GM21515 (cell line): Measurements from ENCODE around the gene RASA2.
"Not testable (repeated sequence)": the region's sequence is repeated elsewhere in the genome, so short reads cannot be mapped to it uniquely, and the experiment has no call there.

ENCODE experiments used
- ATAC-seq: cut with Tn5 transposase; IDR thresholded peaks from one replicate; pipeline ENCODE4 v1.9.1; 2021; ENCODE audit not compliant: unreplicated experiment

The RASA2 gene

GRCh38 chr3:141456301-141456625 lies 30.6 kb upstream of the RASA2 start:
- ATAC-seq = no peak

DNA sequence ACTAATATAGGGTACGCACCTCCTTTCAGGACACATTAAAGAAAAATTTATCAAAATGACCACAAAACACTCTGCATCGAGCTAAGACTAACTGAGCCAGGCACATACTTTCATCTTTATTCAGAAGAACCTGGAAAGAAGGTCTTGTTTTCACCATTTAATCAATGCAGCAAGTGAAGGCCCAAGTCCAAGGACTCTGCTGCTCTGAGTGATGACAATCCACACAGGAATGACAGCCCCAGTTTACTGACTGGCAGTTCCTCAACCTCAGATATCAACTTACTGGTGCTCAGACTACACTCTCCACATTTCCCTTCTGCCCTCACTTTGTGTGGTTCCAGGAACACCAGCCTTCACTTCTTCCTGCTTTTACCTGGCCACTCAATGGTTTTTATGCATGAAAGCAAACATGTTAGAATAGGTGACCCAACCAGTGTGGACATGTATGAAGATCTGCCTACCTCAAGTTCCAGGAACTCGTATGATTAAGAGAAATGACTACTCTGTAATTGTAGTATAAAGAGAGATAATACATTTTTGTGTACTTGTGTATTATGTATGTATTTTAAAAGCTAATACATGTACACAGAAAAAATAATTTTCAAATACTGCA lies 29.1 kb upstream of the RASA2 start:
- no peak for ATAC-seq

- no peak for ATAC-seq
Observed at GRCh38 chr3:141459008-141459407, 27.8 kb upstream of the RASA2 start.

DNA sequence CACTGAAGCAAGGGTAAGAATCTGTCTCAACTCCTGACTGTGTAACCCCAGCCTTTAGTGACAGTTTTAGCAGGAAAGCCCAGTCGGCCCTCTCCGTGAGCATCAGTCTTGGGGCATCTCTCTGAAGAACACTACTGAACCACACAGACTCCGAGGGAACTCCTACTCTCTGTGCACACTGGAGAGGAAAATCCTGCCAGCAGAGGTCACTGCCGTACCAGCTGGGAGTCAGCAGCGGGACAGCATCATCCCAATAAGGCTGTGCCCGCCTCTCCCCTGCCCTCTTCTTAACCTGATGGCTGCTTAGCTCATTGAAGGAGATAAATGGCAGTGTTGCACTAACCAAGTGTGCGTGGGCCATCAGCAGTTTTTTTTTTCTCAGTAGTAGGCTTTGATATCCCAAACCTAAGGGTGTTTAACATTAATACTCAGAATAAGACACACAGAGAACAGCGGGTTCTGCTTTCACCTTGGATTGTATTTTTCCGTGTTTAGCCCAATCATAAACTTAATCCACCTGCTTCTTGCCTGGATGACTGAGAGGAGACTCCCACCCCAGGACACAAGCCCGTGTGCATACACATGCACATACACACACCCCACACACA lies 26.6 kb upstream of the RASA2 start:
- peak; percentile 90 for ATAC-seq

- ATAC-seq = no peak
Observed at GRCh38 chr3:141462176-141462859, 24.5 kb upstream of the RASA2 start.

DNA sequence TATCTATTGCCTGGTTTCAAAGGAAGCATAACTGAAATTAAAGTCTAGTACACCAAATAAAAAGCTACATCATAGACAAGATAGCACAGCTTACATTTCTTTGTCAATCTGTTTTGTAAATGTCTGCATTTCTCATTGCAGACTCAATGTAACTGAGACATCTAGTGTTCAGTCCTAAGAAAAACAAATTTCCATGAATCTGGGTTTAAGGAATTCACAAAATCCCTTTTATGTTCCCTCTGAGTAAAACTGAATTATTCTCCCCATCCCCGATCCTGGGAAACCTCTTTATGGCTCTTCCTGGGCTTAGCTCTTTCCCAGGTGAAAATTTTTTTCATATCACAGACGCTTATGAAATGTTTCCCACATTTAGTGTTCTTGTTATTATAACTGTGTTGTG lies 21.6 kb upstream of the RASA2 start:
- ATAC-seq = no peak

DNA sequence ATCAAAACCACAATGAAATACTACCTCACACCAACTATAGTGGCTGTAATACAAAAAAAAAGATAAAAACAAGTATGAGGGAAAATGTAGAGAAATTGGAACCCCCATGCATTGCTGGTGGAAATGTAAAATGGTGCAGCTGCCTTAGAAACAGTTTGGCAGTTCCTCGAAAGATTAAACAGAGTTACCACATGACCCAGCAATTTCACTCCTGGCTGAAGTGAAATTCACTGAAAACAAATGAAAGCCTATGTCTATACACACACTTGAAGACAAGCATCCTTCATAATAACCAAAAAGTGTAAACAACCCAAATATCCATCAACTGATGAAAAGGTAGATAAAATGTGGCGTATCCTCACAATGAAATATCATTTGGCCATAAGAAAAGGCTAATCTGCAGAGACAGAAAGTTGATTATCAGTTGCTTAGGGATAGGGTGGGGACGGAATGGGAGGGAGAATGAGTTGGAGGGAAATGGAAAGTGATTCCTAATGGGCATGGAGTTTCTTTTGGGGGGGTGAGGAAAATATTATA lies 20.1 kb upstream of the RASA2 start:
- no peak for ATAC-seq

GRCh38 chr3:141469720-141470119 lies 17.1 kb upstream of the RASA2 start:
- ATAC-seq = no peak

DNA sequence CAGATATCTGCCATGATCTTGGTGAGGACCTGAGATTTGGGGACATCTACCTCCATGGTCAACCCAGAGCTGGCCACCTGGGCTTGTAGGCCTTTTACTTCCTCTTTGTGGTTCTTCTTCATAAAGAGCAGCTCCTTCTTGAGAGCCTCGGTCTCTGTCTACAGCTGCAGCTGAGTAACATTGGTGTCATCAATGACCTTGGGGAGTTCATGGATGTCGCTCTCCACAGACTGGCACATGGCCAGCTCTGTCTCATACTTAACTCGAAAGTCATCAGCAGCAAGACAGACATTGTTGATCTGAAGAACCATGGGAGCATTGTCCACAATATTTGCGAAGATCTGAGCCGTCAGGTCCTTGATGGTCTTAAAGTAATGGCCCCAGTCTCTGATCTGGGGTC lies 15.7 kb upstream of the RASA2 start:
- ATAC-seq = no peak

DNA sequence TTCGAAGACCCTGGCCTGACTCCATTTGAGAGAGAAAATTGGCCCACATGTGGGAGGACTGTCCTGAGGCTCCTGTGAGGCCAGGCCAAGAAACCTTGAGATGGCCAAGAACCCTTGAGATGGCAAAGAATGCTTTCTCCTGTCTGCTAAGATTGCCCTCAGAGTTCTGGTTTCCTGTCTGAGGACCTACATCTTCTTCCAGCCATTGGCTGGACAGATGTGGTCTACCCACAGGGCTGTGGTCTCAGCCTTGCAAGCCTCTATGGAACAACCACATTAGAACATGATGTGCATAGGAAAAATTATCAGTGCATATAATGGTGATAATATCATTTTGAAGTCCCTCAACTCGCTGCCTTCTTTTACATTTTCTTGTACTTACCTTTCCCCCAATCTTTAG lies 10.8 kb upstream of the RASA2 start:
- no peak for ATAC-seq

DNA sequence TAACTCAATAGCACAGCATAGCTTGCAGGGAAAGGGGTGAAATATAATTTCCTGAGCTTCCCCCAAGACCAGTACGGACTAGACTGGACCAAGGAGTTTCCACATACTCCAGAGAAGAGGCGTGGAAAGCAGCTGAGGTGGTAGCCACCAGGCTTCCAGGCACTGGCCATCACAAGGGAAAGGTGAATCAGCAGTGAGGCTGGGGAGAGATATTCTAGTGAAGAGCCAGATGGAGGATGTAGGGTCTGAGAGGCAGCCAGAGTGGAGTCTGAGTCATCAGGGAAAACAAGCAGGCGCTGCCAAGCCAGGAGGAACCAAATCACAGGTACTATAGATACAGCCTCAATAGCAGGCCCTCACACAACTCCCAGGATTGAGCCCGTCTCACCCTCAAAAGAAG lies 9.6 kb upstream of the RASA2 start:
- ATAC-seq = no peak

DNA sequence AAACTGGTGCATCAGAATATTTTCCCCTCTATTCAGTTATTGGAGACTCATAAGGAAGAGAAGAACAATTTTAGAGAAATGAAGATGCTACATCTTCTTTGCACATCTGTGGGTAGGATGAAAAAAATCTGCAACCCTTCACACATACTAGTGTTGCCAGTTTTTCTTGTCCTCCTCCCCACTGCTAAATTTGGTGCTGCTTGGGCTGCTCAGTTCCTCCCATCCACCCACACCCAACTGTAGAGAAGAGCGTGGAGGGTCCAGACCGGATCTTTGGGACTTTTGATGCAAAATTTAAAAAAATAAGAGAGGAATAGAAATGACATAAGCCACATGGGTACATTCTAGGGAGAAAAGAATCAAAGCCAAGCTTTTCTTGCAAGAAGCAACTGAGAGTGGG lies 8.7 kb upstream of the RASA2 start:
- ATAC-seq = no peak

GRCh38 chr3:141478840-141479239 lies 8.0 kb upstream of the RASA2 start:
- not testable (repeated sequence) for ATAC-seq

DNA sequence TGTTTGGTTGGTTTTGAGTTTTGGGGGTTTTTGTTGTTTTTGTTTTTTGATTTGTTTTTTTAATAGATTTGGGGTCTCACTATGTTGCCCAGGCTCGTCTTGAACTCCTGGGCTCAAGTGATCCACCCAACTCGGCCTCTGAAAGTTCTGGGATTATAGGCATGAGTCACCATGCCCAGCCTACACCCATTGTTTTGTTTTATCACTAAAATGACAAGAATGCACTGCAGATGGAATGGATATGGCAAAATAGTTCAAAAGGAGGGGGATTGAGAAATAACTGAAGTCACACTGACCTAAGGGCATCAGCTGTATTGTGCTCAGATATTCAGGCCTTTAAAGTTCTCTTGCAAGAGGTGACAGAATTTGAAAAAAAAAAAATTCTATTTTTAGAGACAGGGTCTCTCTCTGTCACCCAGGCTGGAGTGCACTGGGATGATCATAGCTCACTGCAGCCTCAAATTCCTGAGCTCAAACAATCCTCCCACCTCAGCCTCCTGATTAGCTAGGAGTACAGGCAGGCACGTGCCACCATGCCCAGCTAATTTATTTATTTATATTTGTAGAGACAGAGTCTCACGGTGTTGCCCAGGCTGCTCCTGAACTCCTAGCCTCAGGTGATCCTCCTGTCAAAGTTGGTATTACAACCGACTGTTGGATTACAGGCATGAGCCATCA lies 4.4 kb upstream of the RASA2 start:
- no peak for ATAC-seq

- no peak for ATAC-seq
Observed at GRCh38 chr3:141484701-141485287, 2.0 kb upstream of the RASA2 start.

GRCh38 chr3:141485641-141486495 lies 959 bp upstream of the RASA2 start:
- no peak for ATAC-seq

- ATAC-seq = no peak
Observed at GRCh38 chr3:141486496-141486745, 406 bp upstream of the RASA2 start.

GRCh38 chr3:141487521-141488252 lies 860 bp downstream of the RASA2 start:
- ATAC-seq = peak; percentile 80

GRCh38 chr3:141489203-141489602 lies 2.4 kb downstream of the RASA2 start:
- no peak for ATAC-seq

- ATAC-seq = no peak
Observed at GRCh38 chr3:141491081-141491480, 4.3 kb downstream of the RASA2 start.
